ENCODE data around the gene KCNMA1. TPM values are rescaled to one million over a fixed set of nuclear protein-coding genes. Genes with fewer than 3 reads are reported as not detected.

KCNMA1 gene
- total RNA-seq, 3 donors from 2014 or later: 13.6 to 37.8 (median 15.1) TPM

DNA sequence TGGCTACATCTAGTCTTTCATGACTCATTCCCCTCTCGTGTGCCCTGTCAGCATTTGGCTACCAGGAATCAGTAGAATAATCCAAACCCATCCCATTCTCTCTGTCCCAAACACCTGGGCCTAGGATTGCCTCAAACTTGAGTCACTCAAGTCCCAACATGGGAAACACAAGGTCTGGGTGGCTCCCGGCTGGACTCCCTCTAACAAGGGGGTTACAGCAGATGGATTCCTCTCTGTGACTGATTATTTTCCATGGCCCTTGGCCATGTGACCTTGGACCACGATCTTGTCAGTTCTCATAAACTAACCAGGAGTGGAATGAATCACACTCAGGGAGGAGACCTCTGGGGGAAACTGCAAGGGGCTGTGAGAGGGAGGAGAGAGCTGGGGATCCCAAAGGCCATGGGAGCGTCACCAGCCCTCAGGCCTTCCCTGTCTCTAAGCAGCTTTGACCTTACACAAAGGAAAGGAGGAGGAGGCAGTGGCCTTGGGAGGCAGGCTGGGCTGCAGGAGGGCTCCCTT is 533.1 kb downstream of the KCNMA1 start:
- H3K27me3 ChIP-seq: no peaks in the 10 kb centered on the region
- TF ChIP-seq POLR2A (IDR thresholded peaks at IDR 0.05): no peak
- TF ChIP-seq, protein P1, sequence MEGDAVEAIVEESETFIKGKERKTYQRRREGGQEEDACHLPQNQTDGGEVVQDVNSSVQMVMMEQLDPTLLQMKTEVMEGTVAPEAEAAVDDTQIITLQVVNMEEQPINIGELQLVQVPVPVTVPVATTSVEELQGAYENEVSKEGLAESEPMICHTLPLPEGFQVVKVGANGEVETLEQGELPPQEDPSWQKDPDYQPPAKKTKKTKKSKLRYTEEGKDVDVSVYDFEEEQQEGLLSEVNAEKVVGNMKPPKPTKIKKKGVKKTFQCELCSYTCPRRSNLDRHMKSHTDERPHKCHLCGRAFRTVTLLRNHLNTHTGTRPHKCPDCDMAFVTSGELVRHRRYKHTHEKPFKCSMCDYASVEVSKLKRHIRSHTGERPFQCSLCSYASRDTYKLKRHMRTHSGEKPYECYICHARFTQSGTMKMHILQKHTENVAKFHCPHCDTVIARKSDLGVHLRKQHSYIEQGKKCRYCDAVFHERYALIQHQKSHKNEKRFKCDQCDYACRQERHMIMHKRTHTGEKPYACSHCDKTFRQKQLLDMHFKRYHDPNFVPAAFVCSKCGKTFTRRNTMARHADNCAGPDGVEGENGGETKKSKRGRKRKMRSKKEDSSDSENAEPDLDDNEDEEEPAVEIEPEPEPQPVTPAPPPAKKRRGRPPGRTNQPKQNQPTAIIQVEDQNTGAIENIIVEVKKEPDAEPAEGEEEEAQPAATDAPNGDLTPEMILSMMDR (IDR thresholded peaks at IDR 0.05): no peak
- peak in 2 of 3 donors; percentile 38 to 57 for TF ChIP-seq POLR2AphosphoS5 (IDR thresholded peaks at IDR 0.05)
- intact Hi-C loops (cut with DNase I; ENCODE audit: low total_unique reads): no loop called here
- no peaks in the 10 kb centered on the region for H3K36me3 ChIP-seq
- DNase-seq (ENCODE audit: low spot score in 2 of 2): no peak
- H3K4me1 ChIP-seq: no peaks in the 10 kb centered on the region
- H3K27ac ChIP-seq: peak overlapping the region in 1 of 2 donors; percentile 48
- no peaks in the 10 kb centered on the region for H3K9me3 ChIP-seq
- H3K4me3 ChIP-seq: no peak overlapping the region

DNA sequence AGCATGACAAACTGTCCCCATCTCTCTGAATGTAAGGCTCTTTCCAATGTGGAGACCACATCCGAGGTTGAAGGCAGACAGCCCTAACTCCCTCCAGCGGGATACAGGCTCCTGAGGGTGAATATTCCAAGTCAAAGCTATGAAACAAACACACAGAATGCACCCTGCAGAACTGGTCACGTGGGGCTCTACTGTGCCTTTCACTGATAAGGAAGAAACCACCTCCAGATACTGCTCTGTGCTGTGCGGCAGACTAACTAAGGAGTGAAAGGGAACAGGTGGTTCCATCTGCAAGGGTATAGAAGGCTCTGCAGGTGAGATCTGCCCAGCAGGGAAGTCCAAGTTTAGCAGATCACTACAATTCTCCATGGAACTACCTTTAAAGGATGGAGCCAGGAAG is 534.4 kb downstream of the KCNMA1 start:
- Histone ChIP-seq H3K27me3 (no peaks in the 10 kb centered on the region), H3K4me1 (no peaks in the 10 kb centered on the region), H3K4me3 (no peak overlapping the region), H3K9me3 (no peaks in the 10 kb centered on the region), H3K36me3 (no peaks in the 10 kb centered on the region), H3K27ac (no peak overlapping the region)
- no peak for DNase-seq (ENCODE audit: low spot score in 2 of 2)
- intact Hi-C loops (cut with DNase I; ENCODE audit: low total_unique reads): no loop called here
- TF ChIP-seq POLR2AphosphoS5 (IDR thresholded peaks at IDR 0.05) (no peak), POLR2A (IDR thresholded peaks at IDR 0.05) (no peak)
- TF ChIP-seq, protein P1 (IDR thresholded peaks at IDR 0.05): no peak

- Histone ChIP-seq H3K36me3 (no peaks in the 10 kb centered on the region), H3K4me3 (no peak overlapping the region), H3K4me1 (no peaks in the 10 kb centered on the region), H3K27ac (no peak overlapping the region), H3K27me3 (no peaks in the 10 kb centered on the region), H3K9me3 (no peaks in the 10 kb centered on the region)
- intact Hi-C loops (cut with DNase I; ENCODE audit: low total_unique reads): no loop called here
- no peak for DNase-seq (ENCODE audit: low spot score in 2 of 2)
- TF ChIP-seq POLR2A (IDR thresholded peaks at IDR 0.05) (no peak), POLR2AphosphoS5 (IDR thresholded peaks at IDR 0.05) (no peak)
- TF ChIP-seq, protein P1 (IDR thresholded peaks at IDR 0.05): no peak
Observed at GRCh38 chr10:77101341-77101740, 536.3 kb downstream of the KCNMA1 start.

GRCh38 chr10:77099136-77099535 is 538.5 kb downstream of the KCNMA1 start:
- Histone ChIP-seq H3K27me3 (no peaks in the 10 kb centered on the region), H3K4me3 (no peak overlapping the region), H3K27ac (no peak overlapping the region), H3K9me3 (no peaks in the 10 kb centered on the region), H3K4me1 (no peaks in the 10 kb centered on the region), H3K36me3 (no peaks in the 10 kb centered on the region)
- intact Hi-C loops (cut with DNase I; ENCODE audit: low total_unique reads): loop anchor here (10.0 kb wide), 1 partner anchor 264 kb away; no protein-coding TSS in a partner anchor
- TF ChIP-seq POLR2AphosphoS5 (IDR thresholded peaks at IDR 0.05) (no peak), POLR2A (IDR thresholded peaks at IDR 0.05) (no peak)
- TF ChIP-seq, protein P1 (IDR thresholded peaks at IDR 0.05): no peak
- DNase-seq (ENCODE audit: low spot score in 2 of 2): no peak

- H3K36me3 ChIP-seq: no peaks in the 10 kb centered on the region
- no peak for DNase-seq (ENCODE audit: low spot score in 2 of 2)
- TF ChIP-seq, protein P1 (IDR thresholded peaks at IDR 0.05): no peak
- TF ChIP-seq POLR2AphosphoS5 (IDR thresholded peaks at IDR 0.05): no peak
- no peak for TF ChIP-seq POLR2A (IDR thresholded peaks at IDR 0.05)
- H3K4me1 ChIP-seq: no peaks in the 10 kb centered on the region
- intact Hi-C loops (cut with DNase I; ENCODE audit: low total_unique reads): loop anchor here (10.0 kb wide), 1 partner anchor 263 kb away; no protein-coding TSS in a partner anchor
- no peak overlapping the region for H3K27ac ChIP-seq
- H3K27me3 ChIP-seq: no peaks in the 10 kb centered on the region
- H3K9me3 ChIP-seq: no peaks in the 10 kb centered on the region
- H3K4me3 ChIP-seq: no peak overlapping the region
Observed at GRCh38 chr10:77097625-77098024, 540.0 kb downstream of the KCNMA1 start.
